Measurements from ENCODE around the gene GALNT15. TPM values are rescaled to one million over a fixed set of nuclear protein-coding genes. Genes with fewer than 3 reads are reported as not detected.

GALNT15 gene
- total and polyA plus RNA-seq, 2 donors (not counting 1 experiment from before 2014, with no cell fraction given): not detected

DNA sequence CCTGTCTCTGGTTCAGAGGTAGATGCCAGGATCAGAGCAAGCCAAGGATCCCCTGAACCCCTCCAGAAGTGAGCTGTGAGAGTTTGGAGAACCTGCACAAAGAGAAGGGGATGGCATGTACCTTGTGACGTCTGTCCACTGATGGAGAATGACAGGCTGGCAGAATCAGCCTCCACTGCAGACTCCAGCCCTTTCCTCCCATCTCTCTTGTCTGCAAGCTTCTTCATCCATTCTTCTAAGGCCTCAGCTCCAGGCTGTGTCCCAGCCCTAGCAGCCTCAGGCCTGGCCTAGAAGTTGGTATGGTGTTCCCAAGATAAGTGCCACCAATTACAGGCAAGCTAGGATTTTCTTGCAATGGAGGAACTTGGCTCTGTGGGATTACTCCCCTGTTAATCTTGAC lies 8.6 kb downstream of the GALNT15 start:
- Histone ChIP-seq H3K9me3 (ENCODE audit: control extremely low read depth in 1 of 3, control insufficient read depth in 2 of 3, insufficient read depth in 1 of 3, low read length in 2 of 3) (no peaks in the 10 kb centered on the region), H2AFZ (ENCODE audit: insufficient read depth, low read depth, low read length, poor library complexity, severe bottlenecking) (no peak overlapping the region), H3K27ac (ENCODE audit: low read length in 2 of 2) (no peak overlapping the region), H3K27me3 (replicated peaks in 1 of 4; ENCODE audit: control extremely low read depth in 1 of 4, control insufficient read depth in 3 of 4, insufficient read depth in 4 of 4, low read length in 3 of 4) (peaks cover 0 to 6% (median 0%) of the 10 kb centered on the region in 4 experiments), H3K4me1 (ENCODE audit: control insufficient read depth in 2 of 2, insufficient read depth in 2 of 2, low read length in 2 of 2) (peaks cover 3% of the 10 kb centered on the region in 2 donors), H3K9ac (ENCODE audit: low read length) (no peak overlapping the region), H3K36me3 (replicated peaks in 1 of 2; ENCODE audit: control extremely low read depth in 1 of 2, control insufficient read depth in 1 of 2, extremely low read depth in 1 of 2, insufficient read depth in 2 of 2, low read length in 1 of 2) (no peaks in the 10 kb centered on the region), H4K20me1 (ENCODE audit: control insufficient read depth, insufficient read depth, low read length, poor library complexity, severe bottlenecking) (no peaks in the 10 kb centered on the region), H3K4me2 (replicated peaks; ENCODE audit: low read depth, low read length, poor library complexity, severe bottlenecking) (no peak overlapping the region), H3K4me3 (ENCODE audit: control extremely low read depth in 1 of 5, extremely low read depth in 1 of 5, insufficient read depth in 1 of 5, low read depth in 2 of 5, low read length in 4 of 5) (no peak overlapping the region), H3K79me2 (ENCODE audit: control insufficient read depth, insufficient read depth, low read length) (no peaks in the 10 kb centered on the region)
- no peak for DNase-seq
- no peak for ATAC-seq (ENCODE audit: low read depth)
- peaks cover 6% of the 10 kb centered on the region for H3K27me3 Mint-ChIP-seq
- no peak overlapping the region for H3K27ac Mint-ChIP-seq
- TF ChIP-seq EZH2 (IDR thresholded peaks at IDR 0.05; ENCODE audit: borderline replicate concordance, insufficient read depth, low read depth, low read length, poor library complexity, severe bottlenecking): no peak
- H3K4me3 Mint-ChIP-seq: no peak overlapping the region
- ChIA-PET CTCF (no interaction called here), POLR2A (no interaction called here)
- intact Hi-C loops (cut with micrococcal nuclease): no loop called here
- H3K9me3 Mint-ChIP-seq (ENCODE audit: insufficient read depth): no peaks in the 10 kb centered on the region
- H3K4me1 Mint-ChIP-seq: peaks cover 4% of the 10 kb centered on the region
- whole genome bisulfite sequencing (ENCODE audit: insufficient coverage): no CpG with 5 or more reads among the region's 1 CpG

DNA sequence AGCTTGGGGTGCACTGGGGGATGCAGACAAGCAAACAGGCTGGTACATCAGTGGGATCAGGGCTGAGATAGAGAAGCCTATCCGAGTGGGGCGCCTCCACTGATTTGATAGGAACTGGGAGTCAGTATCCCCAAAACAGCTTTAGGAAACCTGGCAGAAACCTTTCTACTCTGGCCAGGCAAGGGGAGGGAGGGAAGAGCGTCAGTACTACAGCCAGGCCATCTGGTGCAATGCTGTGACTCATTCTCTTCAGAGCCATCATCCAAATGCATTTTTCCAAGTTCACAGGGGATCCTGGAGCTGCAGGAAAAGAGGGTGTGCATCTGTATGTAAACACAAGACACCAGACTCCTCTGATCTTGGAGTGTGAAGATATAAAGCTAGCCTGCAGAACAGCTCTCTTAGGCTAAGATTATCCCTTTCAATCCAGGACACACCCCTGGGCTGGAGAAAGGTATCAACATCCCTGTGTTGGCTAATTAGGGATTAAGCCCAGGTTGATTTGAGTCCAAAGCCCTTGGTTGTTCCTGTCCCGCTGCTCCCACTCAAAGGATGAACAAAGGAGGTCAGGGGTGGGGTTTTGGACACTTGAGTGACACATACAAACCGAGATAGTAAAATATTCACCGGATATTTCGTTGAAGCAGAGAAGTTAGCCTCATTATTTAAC lies 9.3 kb downstream of the GALNT15 start:
- Mint-ChIP-seq H3K27ac (no peak overlapping the region), H3K4me1 (peaks cover 1% of the 10 kb centered on the region), H3K9me3 (ENCODE audit: insufficient read depth) (no peaks in the 10 kb centered on the region), H3K27me3 (peaks cover 3% of the 10 kb centered on the region), H3K4me3 (no peak overlapping the region)
- H2AFZ ChIP-seq (ENCODE audit: insufficient read depth, low read depth, low read length, poor library complexity, severe bottlenecking): no peak overlapping the region
- no peaks in the 10 kb centered on the region for H4K20me1 ChIP-seq (ENCODE audit: control insufficient read depth, insufficient read depth, low read length, poor library complexity, severe bottlenecking)
- no peak overlapping the region for H3K27ac ChIP-seq (ENCODE audit: low read length in 2 of 2)
- H3K4me2 ChIP-seq (replicated peaks; ENCODE audit: low read depth, low read length, poor library complexity, severe bottlenecking): no peak overlapping the region
- whole genome bisulfite sequencing (ENCODE audit: insufficient coverage): 90% methylated on average over 2 of the region's 7 CpGs
- TF ChIP-seq, protein P1, sequence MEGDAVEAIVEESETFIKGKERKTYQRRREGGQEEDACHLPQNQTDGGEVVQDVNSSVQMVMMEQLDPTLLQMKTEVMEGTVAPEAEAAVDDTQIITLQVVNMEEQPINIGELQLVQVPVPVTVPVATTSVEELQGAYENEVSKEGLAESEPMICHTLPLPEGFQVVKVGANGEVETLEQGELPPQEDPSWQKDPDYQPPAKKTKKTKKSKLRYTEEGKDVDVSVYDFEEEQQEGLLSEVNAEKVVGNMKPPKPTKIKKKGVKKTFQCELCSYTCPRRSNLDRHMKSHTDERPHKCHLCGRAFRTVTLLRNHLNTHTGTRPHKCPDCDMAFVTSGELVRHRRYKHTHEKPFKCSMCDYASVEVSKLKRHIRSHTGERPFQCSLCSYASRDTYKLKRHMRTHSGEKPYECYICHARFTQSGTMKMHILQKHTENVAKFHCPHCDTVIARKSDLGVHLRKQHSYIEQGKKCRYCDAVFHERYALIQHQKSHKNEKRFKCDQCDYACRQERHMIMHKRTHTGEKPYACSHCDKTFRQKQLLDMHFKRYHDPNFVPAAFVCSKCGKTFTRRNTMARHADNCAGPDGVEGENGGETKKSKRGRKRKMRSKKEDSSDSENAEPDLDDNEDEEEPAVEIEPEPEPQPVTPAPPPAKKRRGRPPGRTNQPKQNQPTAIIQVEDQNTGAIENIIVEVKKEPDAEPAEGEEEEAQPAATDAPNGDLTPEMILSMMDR (IDR thresholded peaks at IDR 0.05): no peak
- TF ChIP-seq EZH2 (IDR thresholded peaks at IDR 0.05; ENCODE audit: borderline replicate concordance, insufficient read depth, low read depth, low read length, poor library complexity, severe bottlenecking): no peak
- H3K9me3 ChIP-seq (ENCODE audit: control extremely low read depth in 1 of 3, control insufficient read depth in 2 of 3, insufficient read depth in 1 of 3, low read length in 2 of 3): no peaks in the 10 kb centered on the region
- DNase-seq: no peak
- H3K79me2 ChIP-seq (ENCODE audit: control insufficient read depth, insufficient read depth, low read length): no peaks in the 10 kb centered on the region
- no peak overlapping the region for H3K9ac ChIP-seq (ENCODE audit: low read length)
- H3K4me1 ChIP-seq (ENCODE audit: control insufficient read depth in 2 of 2, insufficient read depth in 2 of 2, low read length in 2 of 2): no peaks in the 10 kb centered on the region
- ChIA-PET POLR2A (no interaction called here), CTCF (no interaction called here)
- H3K27me3 ChIP-seq (replicated peaks in 1 of 4; ENCODE audit: control extremely low read depth in 1 of 4, control insufficient read depth in 3 of 4, insufficient read depth in 4 of 4, low read length in 3 of 4): no peaks in the 10 kb centered on the region
- intact Hi-C loops (cut with micrococcal nuclease): no loop called here
- H3K4me3 ChIP-seq (ENCODE audit: control extremely low read depth in 1 of 5, extremely low read depth in 1 of 5, insufficient read depth in 1 of 5, low read depth in 2 of 5, low read length in 4 of 5): no peak overlapping the region
- no peak for ATAC-seq (ENCODE audit: low read depth)
- H3K36me3 ChIP-seq (replicated peaks in 1 of 2; ENCODE audit: control extremely low read depth in 1 of 2, control insufficient read depth in 1 of 2, extremely low read depth in 1 of 2, insufficient read depth in 2 of 2, low read length in 1 of 2): no peaks in the 10 kb centered on the region

Measured in B cell (primary cell).